Measurements from ENCODE around the gene COTL1. TPM values are rescaled to one million over a fixed set of nuclear protein-coding genes. Genes with fewer than 3 reads are reported as not detected.

COTL1 gene
- total and polyA plus RNA-seq, 2 of the 13 experiments (the other 11 are each of a cell fraction or from before 2014, with no cell fraction given) = 8.7 to 16.9 TPM

DNA sequence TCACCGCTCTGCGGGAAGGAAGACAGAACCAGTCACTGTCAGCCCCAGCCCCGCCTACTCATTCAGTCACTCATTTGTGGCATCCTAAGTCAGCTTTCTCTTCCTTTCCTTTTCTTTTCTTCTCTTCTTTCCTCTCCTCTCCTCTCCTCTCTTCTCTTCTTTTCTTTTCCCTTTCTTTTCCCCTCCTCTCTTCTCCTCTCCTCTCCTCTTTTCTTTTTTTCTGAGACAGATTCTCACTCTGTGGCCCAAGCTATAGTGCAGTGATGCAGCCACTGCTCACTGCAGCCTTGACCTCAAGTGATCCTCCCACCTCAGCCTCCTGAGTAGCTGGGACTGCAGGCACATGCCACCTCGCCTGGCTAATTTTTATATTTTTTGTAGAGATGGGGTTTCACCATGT, 19.8 kb upstream of the COTL1 start (continued):
- TF ChIP-seq, protein P1, sequence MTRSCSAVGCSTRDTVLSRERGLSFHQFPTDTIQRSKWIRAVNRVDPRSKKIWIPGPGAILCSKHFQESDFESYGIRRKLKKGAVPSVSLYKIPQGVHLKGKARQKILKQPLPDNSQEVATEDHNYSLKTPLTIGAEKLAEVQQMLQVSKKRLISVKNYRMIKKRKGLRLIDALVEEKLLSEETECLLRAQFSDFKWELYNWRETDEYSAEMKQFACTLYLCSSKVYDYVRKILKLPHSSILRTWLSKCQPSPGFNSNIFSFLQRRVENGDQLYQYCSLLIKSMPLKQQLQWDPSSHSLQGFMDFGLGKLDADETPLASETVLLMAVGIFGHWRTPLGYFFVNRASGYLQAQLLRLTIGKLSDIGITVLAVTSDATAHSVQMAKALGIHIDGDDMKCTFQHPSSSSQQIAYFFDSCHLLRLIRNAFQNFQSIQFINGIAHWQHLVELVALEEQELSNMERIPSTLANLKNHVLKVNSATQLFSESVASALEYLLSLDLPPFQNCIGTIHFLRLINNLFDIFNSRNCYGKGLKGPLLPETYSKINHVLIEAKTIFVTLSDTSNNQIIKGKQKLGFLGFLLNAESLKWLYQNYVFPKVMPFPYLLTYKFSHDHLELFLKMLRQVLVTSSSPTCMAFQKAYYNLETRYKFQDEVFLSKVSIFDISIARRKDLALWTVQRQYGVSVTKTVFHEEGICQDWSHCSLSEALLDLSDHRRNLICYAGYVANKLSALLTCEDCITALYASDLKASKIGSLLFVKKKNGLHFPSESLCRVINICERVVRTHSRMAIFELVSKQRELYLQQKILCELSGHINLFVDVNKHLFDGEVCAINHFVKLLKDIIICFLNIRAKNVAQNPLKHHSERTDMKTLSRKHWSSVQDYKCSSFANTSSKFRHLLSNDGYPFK (CRISPR knock-in tag; IDR thresholded peaks at IDR 0.05; ENCODE audit: borderline replicate concordance) = no peak
- TF ChIP-seq ZNF431 (CRISPR knock-in tag; IDR thresholded peaks at IDR 0.05; ENCODE audit: borderline replicate concordance, low read depth) = no peak

GRCh38 chr16:84635702-84636101, 17.8 kb upstream of the COTL1 start:
- CTCF ChIA-PET (ENCODE audit: low intra/inter-chr PET ratio, low total read pairs) = no interaction called here
- POLR2A ChIA-PET = no interaction called here
- no peak for TF ChIP-seq ZNF550 (CRISPR knock-in tag; IDR thresholded peaks at IDR 0.05; ENCODE audit: borderline replicate concordance)
- TF ChIP-seq ZNF660 (CRISPR knock-in tag; IDR thresholded peaks at IDR 0.05; ENCODE audit: borderline replicate concordance, low read depth) = no peak
- no peak for TF ChIP-seq ZGPAT (CRISPR knock-in tag; IDR thresholded peaks at IDR 0.05)
- TF ChIP-seq ZNF564 (CRISPR knock-in tag; IDR thresholded peaks at IDR 0.05) = no peak
- TF ChIP-seq ZSCAN25 (CRISPR knock-in tag; IDR thresholded peaks at IDR 0.05) = no peak
- TF ChIP-seq EZH2 (conservative IDR thresholded peaks at IDR 0.05; ENCODE audit: low read depth, low read length) = no peak
- no peak for TF ChIP-seq ZNF136 (CRISPR knock-in tag; IDR thresholded peaks at IDR 0.05; ENCODE audit: low read depth)
- no peak for TF ChIP-seq ZNF224 (CRISPR knock-in tag; IDR thresholded peaks at IDR 0.05)
- TF ChIP-seq, protein P2, sequence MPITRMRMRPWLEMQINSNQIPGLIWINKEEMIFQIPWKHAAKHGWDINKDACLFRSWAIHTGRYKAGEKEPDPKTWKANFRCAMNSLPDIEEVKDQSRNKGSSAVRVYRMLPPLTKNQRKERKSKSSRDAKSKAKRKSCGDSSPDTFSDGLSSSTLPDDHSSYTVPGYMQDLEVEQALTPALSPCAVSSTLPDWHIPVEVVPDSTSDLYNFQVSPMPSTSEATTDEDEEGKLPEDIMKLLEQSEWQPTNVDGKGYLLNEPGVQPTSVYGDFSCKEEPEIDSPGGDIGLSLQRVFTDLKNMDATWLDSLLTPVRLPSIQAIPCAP (CRISPR knock-in tag; IDR thresholded peaks at IDR 0.05; ENCODE audit: low read depth) = no peak
- no peak for TF ChIP-seq ASH2L (IDR thresholded peaks at IDR 0.05; ENCODE audit: insufficient read length, low read depth, low read length)
- TF ChIP-seq, protein P3, sequence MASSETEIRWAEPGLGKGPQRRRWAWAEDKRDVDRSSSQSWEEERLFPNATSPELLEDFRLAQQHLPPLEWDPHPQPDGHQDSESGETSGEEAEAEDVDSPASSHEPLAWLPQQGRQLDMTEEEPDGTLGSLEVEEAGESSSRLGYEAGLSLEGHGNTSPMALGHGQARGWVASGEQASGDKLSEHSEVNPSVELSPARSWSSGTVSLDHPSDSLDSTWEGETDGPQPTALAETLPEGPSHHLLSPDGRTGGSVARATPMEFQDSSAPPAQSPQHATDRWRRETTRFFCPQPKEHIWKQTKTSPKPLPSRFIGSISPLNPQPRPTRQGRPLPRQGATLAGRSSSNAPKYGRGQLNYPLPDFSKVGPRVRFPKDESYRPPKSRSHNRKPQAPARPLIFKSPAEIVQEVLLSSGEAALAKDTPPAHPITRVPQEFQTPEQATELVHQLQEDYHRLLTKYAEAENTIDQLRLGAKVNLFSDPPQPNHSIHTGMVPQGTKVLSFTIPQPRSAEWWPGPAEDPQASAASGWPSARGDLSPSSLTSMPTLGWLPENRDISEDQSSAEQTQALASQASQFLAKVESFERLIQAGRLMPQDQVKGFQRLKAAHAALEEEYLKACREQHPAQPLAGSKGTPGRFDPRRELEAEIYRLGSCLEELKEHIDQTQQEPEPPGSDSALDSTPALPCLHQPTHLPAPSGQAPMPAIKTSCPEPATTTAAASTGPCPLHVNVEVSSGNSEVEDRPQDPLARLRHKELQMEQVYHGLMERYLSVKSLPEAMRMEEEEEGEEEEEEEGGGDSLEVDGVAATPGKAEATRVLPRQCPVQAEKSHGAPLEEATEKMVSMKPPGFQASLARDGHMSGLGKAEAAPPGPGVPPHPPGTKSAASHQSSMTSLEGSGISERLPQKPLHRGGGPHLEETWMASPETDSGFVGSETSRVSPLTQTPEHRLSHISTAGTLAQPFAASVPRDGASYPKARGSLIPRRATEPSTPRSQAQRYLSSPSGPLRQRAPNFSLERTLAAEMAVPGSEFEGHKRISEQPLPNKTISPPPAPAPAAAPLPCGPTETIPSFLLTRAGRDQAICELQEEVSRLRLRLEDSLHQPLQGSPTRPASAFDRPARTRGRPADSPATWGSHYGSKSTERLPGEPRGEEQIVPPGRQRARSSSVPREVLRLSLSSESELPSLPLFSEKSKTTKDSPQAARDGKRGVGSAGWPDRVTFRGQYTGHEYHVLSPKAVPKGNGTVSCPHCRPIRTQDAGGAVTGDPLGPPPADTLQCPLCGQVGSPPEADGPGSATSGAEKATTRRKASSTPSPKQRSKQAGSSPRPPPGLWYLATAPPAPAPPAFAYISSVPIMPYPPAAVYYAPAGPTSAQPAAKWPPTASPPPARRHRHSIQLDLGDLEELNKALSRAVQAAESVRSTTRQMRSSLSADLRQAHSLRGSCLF (CRISPR knock-in tag; IDR thresholded peaks at IDR 0.05; ENCODE audit: borderline replicate concordance) = no peak

More at GRCh38 chr16:84635702-84636101, 17.8 kb upstream of the COTL1 start:
- ATAC-seq (no peak), DNase-seq (ENCODE audit: low spot score) (no peak), FAIRE-seq (no peak)
- Histone ChIP-seq H3K4me3 (replicated peaks in 1 of 3; ENCODE audit: insufficient read depth in 1 of 3, low read depth in 2 of 3, low read length in 3 of 3) (no peak overlapping the region), H3K9ac (ENCODE audit: insufficient read depth, low read depth, low read length) (no peak overlapping the region), H3K27ac (ENCODE audit: extremely low read length, insufficient read depth, low read length) (no peak overlapping the region), H3K9me3 (ENCODE audit: low read length) (no peaks in the 10 kb centered on the region), H3K27me3 (ENCODE audit: control insufficient read depth in 1 of 2, insufficient read depth in 2 of 2, low read length in 2 of 2) (peaks cover 0 to 16% of the 10 kb centered on the region in 2 experiments; a peak in 1 of 5 replicates), H3K4me2 (ENCODE audit: low read depth, low read length) (no peak overlapping the region), H4K20me1 (ENCODE audit: insufficient read depth, low read length) (no peaks in the 10 kb centered on the region), H3K4me1 (ENCODE audit: insufficient read depth, low read length) (peaks cover 38% of the 10 kb centered on the region), H2AFZ (ENCODE audit: low read length) (no peak overlapping the region), H3K36me3 (replicated peaks in 1 of 2; ENCODE audit: control insufficient read depth in 1 of 2, insufficient read depth in 2 of 2, low read length in 2 of 2) (no peaks in the 10 kb centered on the region), H3K79me2 (ENCODE audit: insufficient read depth, low read length) (no peaks in the 10 kb centered on the region)
- WGBS (ENCODE audit: low lambda C conversion rate) = 59% methylated on average over 8 of the region's 8 CpGs
- no TSS peak for BruUV-seq (replicated peaks)
- intact Hi-C loops (cut with micrococcal nuclease; ENCODE audit: unreplicated experiment) (no loop called here), in situ Hi-C loops (cut with HindIII; ENCODE audit: extremely low pct_ligation_motif_present, low pct_unique_long_range_greater_than_20kb) (no loop called here)
